SK-N-SH (cell line): Measurements from ENCODE around the gene PRICKLE2. TPM values are rescaled to one million over a fixed set of nuclear protein-coding genes. Genes with fewer than 3 reads are reported as not detected.

ENCODE experiments used
- CTCF ChIA-PET: fragments of 300-600, 350-600 bp; formaldehyde crosslinking; extraction: SDS; loops from one replicate; lab custom pipeline; 2021; lab: Yijun Ruan, JAX
- POLR2A ChIA-PET: fragments of 350-600 bp; sonication (Branson Sonifier 250); formaldehyde crosslinking; extraction: SDS; loops from one replicate; lab custom pipeline; 2020; ENCODE audit warnings: antibody characterized with exemption, inconsistent platforms; lab: Yijun Ruan, JAX
- DNase-seq: peaks from one replicate; pipeline ENCODE4 v3.0.0; 2012
- H2AFZ ChIP-seq: fragments of 200-600 bp; sonication (generic); 2 replicates; pipeline ENCODE4 v1.8.1; 2016; ENCODE audit warnings: antibody characterized with exemption, mild to moderate bottlenecking, low read depth
- H3F3A ChIP-seq: fragments of 200-600 bp; sonication (generic); replicated peaks from 2 replicates; pipeline ENCODE3; 2016; ENCODE audit warnings: antibody characterized with exemption, mild to moderate bottlenecking; ENCODE audit not compliant: insufficient read depth
- H3K27ac ChIP-seq, 2 experiments: fragments of 200-500 bp in 1 of 2; fragments of 200-600 bp in 1 of 2; sonication (Bioruptor generic) in 1 of 2; sonication (generic), shearing (Covaris generic) in 1 of 2; 2 replicates each; pipeline versions ENCODE4 v1.5.1 to v1.6.1; 2014 to 2016; ENCODE audit warnings: low read depth in 2 of 2, inconsistent platforms in 1 of 2, low read length in 1 of 2, mild to moderate bottlenecking in 1 of 2, mixed read lengths in 1 of 2
- H3K27me3 ChIP-seq: fragments of 200-600 bp; sonication (generic), shearing (Covaris generic); 2 replicates; pipeline ENCODE4 v1.6.1; 2016; ENCODE audit warnings: mixed run types; ENCODE audit not compliant: insufficient read depth
- H3K36me3 ChIP-seq, 2 experiments: fragments of 200-500 bp in 1 of 2; fragments of 200-600 bp in 1 of 2; sonication (Bioruptor generic) in 1 of 2; sonication (generic) in 1 of 2; replicated peaks in 1 of 2; 2 replicates each; pipeline versions ENCODE3 to v1.5.1; 2014 to 2016; ENCODE audit warnings: low read length in 1 of 2, mild to moderate bottlenecking in 1 of 2; ENCODE audit not compliant: insufficient read depth in 2 of 2, control insufficient read depth in 1 of 2
- H3K4me1 ChIP-seq, 2 experiments: fragments of 200-500 bp in 1 of 2; fragments of 200-600 bp in 1 of 2; sonication (Bioruptor generic) in 1 of 2; sonication (generic), shearing (Covaris generic) in 1 of 2; 2 replicates each; pipeline versions ENCODE4 v1.5.1 to v1.6.1; 2014 to 2016; ENCODE audit warnings: low read depth in 1 of 2, low read length in 1 of 2, mixed run types in 1 of 2; ENCODE audit not compliant: insufficient read depth in 2 of 2, control insufficient read depth in 1 of 2
- H3K4me2 ChIP-seq: fragments of 200-600 bp; sonication (generic), shearing (Covaris generic); 2 replicates; pipeline ENCODE4 v1.6.1; 2017; ENCODE audit warnings: mixed run types
- H3K4me3 ChIP-seq, 2 experiments: fragments of 200-500 bp in 1 of 2; fragments of 200-600 bp in 1 of 2; sonication (Bioruptor generic) in 1 of 2; sonication (generic), shearing (Covaris generic) in 1 of 2; 2 replicates each; pipeline versions ENCODE4 v1.5.1 to v1.8.1; 2014 to 2016; ENCODE audit warnings: low read depth in 2 of 2, inconsistent platforms in 1 of 2, low read length in 1 of 2, mild to moderate bottlenecking in 1 of 2, mixed read lengths in 1 of 2, moderate library complexity in 1 of 2
- H3K79me2 ChIP-seq: fragments of 200-600 bp; sonication (generic); 2 replicates; pipeline ENCODE4 v1.8.1; 2017; ENCODE audit warnings: mild to moderate bottlenecking; ENCODE audit not compliant: insufficient read depth
- H3K9ac ChIP-seq: fragments of 200-600 bp; sonication (generic); 2 replicates; pipeline ENCODE4 v1.6.1; 2017; ENCODE audit warnings: mixed run types
- H3K9me2 ChIP-seq: fragments of 200-600 bp; sonication (generic); 2 replicates; pipeline ENCODE4 v1.6.1; 2017; ENCODE audit warnings: mixed run types
- H3K9me3 ChIP-seq: fragments of 200-600 bp; sonication (generic); 2 replicates; pipeline ENCODE4 v1.6.1; 2017; ENCODE audit warnings: mixed run types, mild to moderate bottlenecking, moderate library complexity
- H4K20me1 ChIP-seq: fragments of 200-600 bp; sonication (generic); 2 replicates; pipeline ENCODE4 v1.6.1; 2017; ENCODE audit warnings: mild to moderate bottlenecking, mixed run types; ENCODE audit not compliant: insufficient read depth
- MXI1 ChIP-seq: IDR thresholded peaks from 2 replicates; pipeline ENCODE4 v1.6.1; 2012; ENCODE audit warnings: mild to moderate bottlenecking, low read depth, low read length, improper control_type of control experiment
- NFIC ChIP-seq: IDR thresholded peaks from 2 replicates; pipeline ENCODE4 v1.4.0; 2012; ENCODE audit warnings: borderline replicate concordance
- NRF1 ChIP-seq: IDR thresholded peaks from 2 replicates; pipeline ENCODE4 v1.6.1; 2012; ENCODE audit warnings: low read depth, mild to moderate bottlenecking, low read length
- SMC3 ChIP-seq: IDR thresholded peaks from 2 replicates; pipeline ENCODE4 v1.6.1; 2012; ENCODE audit warnings: low read depth, low read length, improper control_type of control experiment
- WGBS: methylation state at CpG from one replicate; pipeline ENCODE4 v1.1.6; 2017; ENCODE audit warnings: low lambda C conversion rate; 5-methylcytosine and 5-hydroxymethylcytosine counted together
- polyA plus RNA-seq, 3 experiments: library from polyadenylated mRNA; depleted of rRNA; stranded (reverse); fragments of >200 nt; gene quantifications; 2 replicates each; pipeline ENCODE4 v1.2.3, GENCODE V29; 2012
- TF ChIP-seq, protein P1 (sequence below): IDR thresholded peaks from 2 replicates; pipeline ENCODE4; 2012
- TF ChIP-seq, protein P2 (sequence below): fragments of 200-600 bp; sonication (generic); IDR thresholded peaks from 2 replicates; pipeline ENCODE4 v1.6.1; 2017; ENCODE audit warnings: antibody characterized with exemption, mild to moderate bottlenecking, moderate library complexity

The PRICKLE2 gene
- polyA plus RNA-seq, 1 of the 3 experiments (the other 2 are of a cell fraction) = 0.67 TPM

DNA sequence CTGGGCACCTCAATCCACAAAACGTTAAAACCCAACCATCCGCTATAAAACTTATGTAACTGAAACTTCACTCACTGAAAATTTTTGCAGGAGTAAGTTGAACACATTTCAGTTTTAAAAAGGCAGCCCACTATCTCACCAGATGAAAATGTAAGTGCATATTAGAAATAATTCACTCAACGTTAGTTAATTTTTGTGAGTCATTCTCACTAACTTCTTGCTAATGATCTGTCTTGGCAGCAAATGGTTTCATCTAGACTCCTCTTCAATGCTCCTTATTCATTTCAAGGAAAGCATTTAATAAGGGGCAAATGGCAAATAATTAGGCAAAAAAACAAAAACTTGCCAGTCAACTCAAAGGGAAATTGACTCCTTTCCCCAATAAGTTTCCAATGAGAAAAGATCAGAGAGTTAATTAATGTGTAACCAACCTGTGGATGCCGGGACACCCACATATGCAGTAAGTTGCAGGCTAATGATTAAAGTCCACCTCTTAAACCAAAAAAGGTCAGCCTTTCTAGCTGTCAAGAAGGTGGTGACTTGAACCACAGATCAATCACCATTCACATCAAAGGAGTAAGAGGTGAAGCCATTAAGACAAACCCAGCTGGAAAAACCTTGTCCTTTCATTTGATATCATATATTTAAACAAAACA is 22.9 kb upstream of the PRICKLE2 start (continued):
- TF ChIP-seq, protein P1, sequence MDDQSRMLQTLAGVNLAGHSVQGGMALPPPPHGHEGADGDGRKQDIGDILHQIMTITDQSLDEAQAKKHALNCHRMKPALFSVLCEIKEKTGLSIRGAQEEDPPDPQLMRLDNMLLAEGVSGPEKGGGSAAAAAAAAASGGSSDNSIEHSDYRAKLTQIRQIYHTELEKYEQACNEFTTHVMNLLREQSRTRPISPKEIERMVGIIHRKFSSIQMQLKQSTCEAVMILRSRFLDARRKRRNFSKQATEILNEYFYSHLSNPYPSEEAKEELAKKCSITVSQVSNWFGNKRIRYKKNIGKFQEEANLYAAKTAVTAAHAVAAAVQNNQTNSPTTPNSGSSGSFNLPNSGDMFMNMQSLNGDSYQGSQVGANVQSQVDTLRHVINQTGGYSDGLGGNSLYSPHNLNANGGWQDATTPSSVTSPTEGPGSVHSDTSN = no peak

DNA sequence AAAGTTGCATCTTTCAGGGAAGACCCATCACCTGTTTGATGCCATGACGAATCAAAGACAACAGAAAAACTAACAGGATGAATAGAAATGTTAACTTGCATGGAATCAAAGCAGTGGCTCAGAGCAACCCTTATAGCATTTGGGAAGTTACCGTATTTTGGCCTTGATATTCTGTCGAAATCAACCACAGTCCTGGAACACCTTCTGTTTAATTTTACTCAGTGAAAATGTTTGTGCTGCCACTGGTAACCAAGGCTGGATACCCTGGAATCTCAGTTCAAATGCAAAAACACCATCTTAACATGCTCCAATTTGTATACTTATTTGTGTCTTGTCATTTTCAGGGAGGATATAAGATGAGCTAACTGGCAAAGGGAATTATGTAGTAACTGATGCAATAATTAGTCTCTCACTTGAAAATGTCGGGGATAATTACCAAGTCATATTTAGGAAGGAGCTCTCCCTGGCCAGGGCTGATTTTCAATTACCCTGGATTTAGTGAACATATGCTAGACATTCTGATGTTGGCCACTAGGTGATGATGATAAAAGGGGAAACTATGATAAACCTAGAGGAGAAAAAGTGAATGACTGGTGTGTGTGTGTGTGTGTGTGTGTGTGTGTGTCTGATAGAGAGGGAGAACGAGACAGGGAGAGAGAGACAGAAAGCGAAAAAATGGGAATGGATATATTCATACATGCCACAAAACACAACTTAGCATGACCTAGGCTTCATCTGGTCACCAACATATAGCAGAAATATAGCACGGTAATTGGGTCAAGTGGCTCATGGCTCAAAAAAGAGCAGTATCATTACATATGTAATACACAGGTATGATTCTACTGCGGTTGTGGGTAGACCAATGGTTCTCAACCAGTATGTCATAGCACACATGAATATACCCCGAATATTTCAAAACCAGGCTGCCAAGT is 19.0 kb upstream of the PRICKLE2 start:
- Histone ChIP-seq H3F3A (peaks cover 3% of the 10 kb centered on the region), H3K79me2 (no peaks in the 10 kb centered on the region), H3K4me2 (no peak overlapping the region), H3K36me3 (no peaks in the 10 kb centered on the region), H3K9ac (no peak overlapping the region), H3K4me1 (peaks cover 1 to 3% of the 10 kb centered on the region in 2 experiments; a peak in 1 of 4 replicates), H3K9me3 (no peaks in the 10 kb centered on the region), H4K20me1 (no peaks in the 10 kb centered on the region), H2AFZ (no peak overlapping the region), H3K9me2 (no peaks in the 10 kb centered on the region), H3K27me3 (no peaks in the 10 kb centered on the region), H3K4me3 (no peak overlapping the region), H3K27ac (no peak overlapping the region)
- ChIA-PET CTCF (interaction anchor here (0.6 to 2.5 kb wide), 13 partner anchors 9 to 241 kb away, joined by 3 to 12 read pairs (median 3); partner anchors contain the start of gene PRICKLE2), POLR2A (no interaction called here)
- no peak for DNase-seq
- TF ChIP-seq NRF1 (no peak), MXI1 (no peak)
- TF ChIP-seq, protein P2, sequence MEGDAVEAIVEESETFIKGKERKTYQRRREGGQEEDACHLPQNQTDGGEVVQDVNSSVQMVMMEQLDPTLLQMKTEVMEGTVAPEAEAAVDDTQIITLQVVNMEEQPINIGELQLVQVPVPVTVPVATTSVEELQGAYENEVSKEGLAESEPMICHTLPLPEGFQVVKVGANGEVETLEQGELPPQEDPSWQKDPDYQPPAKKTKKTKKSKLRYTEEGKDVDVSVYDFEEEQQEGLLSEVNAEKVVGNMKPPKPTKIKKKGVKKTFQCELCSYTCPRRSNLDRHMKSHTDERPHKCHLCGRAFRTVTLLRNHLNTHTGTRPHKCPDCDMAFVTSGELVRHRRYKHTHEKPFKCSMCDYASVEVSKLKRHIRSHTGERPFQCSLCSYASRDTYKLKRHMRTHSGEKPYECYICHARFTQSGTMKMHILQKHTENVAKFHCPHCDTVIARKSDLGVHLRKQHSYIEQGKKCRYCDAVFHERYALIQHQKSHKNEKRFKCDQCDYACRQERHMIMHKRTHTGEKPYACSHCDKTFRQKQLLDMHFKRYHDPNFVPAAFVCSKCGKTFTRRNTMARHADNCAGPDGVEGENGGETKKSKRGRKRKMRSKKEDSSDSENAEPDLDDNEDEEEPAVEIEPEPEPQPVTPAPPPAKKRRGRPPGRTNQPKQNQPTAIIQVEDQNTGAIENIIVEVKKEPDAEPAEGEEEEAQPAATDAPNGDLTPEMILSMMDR = peak; percentile 59
- WGBS = 78% methylated on average over 9 of the region's 9 CpGs

DNA sequence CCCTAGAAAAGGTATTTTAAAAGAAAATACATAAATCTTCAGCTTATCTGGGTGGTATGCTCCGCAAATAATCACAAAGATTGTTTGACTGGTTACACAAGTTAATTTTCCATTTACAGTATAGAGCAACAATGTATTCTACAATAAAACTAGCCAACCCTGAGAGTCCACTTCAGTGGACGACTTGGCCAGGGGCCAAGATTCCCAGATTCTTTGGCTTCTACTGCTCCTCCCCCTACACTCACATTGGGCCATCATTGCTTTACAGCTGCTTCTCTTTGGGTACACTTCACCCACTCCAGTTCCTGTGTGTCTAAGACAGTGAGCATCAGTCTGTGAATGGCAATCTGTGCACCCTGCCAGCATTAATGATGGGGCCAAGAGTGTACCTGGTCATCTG is 17.2 kb upstream of the PRICKLE2 start:
- Histone ChIP-seq H3K4me3 (no peak overlapping the region), H4K20me1 (no peaks in the 10 kb centered on the region), H3K9me2 (no peaks in the 10 kb centered on the region), H3K9ac (no peak overlapping the region), H3K36me3 (no peaks in the 10 kb centered on the region), H3K4me1 (peaks cover 8 to 12% of the 10 kb centered on the region in 2 experiments; a peak in 2 of 4 replicates), H2AFZ (no peak overlapping the region), H3K27me3 (no peaks in the 10 kb centered on the region), H3K4me2 (no peak overlapping the region), H3K9me3 (no peaks in the 10 kb centered on the region), H3F3A (peaks cover 15% of the 10 kb centered on the region), H3K27ac (no peak overlapping the region), H3K79me2 (no peaks in the 10 kb centered on the region)
- ChIA-PET POLR2A (no interaction called here), CTCF (interaction anchor here (0.6 kb wide), 1 partner anchor 9 kb away, joined by 3 read pairs; no protein-coding TSS in a partner anchor)
- WGBS = 86% methylated on average over 2 of the region's 2 CpGs
- DNase-seq = no peak
- peak; percentile 33; the same call in 1 of the 2 replicates for TF ChIP-seq NFIC
- TF ChIP-seq SMC3 = no peak
